Measurements from ENCODE around the gene LAMTOR4. TPM values are rescaled to one million over a fixed set of nuclear protein-coding genes. Genes with fewer than 3 reads are reported as not detected.
A peak's percentile ranks its signal among the peaks of the same experiment; 100 is the strongest.
"Not testable (repeated sequence)": the region's sequence is repeated elsewhere in the genome, so short reads cannot be mapped to it uniquely, and the experiment has no call there.

LAMTOR4 gene
- polyA plus RNA-seq, 1 donor, result 91.2 TPM

DNA sequence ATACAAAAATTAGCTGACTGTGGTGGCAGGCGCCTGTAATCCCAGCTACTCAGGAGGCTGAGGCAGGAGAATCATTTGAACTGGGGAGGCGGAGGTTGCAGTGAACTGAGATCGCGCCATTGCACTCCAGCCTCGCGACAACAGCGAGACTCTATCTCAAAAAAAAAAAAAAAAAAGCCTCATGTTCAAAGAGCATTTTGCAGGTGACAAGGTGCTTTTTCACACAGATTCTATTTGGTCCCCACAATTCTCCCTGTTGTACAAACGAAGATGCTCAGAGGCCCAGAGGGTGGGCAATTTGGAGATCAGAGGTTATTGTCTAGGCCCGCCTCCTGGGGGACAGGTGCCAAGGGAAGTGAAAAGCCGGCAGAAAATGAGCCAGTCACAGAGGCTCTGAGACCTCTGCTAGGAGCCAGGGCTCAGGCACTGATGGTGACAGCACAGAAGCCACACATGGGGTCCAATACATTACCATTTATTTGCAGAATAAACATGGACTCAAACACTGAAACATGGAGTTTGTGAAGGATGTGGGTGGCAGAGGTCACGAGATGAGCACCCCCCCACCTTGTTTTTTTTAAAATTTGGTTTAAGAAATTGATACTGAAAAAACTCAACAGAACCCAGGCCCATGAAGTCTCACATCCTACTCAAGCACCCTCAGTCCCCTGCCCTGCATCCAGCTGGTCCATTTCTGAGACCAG, 20.6 kb downstream of the LAMTOR4 start:
- no peak for DNase-seq

DNA sequence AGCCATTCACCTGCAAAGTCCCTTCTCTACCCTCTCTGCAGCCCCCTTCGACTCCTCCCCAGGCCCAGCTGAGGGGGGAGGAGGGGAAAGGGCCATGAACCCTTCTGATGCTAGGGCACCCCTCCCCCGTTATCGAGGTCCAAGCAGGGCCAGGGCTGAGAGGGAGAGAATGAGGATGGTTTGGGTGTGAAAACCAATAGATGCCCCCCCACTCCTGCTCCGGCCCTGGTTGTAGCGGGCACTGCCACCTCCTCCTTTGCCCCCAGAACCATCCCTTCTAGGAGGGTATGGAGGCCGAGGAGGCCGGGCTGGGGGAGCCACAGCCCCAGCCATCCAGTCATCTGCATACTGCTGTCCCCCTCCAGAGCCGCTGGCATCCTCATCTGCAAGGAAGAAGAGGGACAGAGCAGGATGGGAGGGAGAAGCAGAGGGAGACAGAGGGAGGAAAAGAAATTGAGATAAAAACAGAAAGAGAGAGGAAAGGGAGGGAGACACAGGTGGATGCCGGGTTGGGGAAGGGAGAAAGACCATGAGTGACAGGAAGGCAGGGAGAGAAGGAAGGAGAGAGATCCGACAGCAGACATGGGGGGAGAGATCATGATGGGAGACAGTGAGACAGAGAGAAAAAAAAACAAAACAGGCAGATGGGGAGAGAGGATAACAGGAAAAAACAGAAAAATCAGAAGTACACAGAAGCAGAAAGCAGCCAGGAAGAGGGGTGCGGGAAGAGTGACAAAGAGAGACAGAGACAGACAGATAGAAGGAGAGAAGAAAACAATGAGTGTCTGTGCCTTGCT, 21.6 kb downstream of the LAMTOR4 start:
- DNase-seq, result no peak

DNA sequence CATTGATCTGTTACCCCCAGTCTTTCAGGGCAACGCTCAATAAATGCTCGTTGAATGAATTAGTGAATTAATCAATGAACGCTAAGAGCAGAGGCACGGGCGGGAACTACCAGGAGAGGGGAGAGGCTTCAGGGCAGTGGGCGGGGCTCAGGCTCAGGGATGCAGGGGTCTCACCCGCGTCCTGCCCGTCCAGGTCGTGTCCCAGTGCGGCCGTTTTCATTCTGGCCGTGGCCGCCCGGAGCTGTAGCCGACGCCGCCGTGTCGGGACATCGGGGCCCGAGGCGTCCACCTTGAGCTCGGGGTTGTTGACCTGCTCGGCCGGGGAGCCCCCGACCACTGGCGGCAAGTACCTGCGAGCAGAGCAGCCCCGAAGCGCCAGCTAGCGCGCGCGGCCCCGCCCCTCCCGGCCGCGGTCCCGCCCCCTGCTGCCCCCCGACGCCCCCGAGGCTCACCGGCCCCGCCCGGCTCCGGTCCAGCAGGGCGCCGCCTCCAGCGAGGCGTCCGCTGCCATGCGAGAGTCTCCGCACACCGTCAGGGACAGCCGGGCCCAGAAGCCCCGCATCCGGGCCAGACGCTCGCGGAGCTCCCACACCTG, 22.5 kb downstream of the LAMTOR4 start:
- no peak for DNase-seq

DNA sequence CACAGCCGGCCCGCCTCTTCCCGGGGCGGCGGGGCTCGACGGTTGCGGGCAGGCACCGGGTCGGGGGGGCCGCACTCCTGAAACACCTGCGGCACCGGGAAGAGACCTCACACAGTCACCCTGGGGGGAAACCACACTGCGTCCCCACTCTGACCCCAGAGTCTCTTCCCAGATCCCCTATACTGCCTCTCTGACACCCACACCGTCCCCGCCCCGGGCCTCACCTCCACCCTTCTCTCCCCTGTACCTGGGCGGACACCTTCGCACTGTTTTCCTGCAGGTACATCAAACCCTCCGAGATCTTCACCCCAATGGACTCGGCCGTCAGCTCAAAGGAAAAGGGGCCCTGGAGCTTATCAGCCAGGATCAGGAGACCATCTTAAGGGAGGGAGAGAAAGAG, 23.1 kb downstream of the LAMTOR4 start:
- no peak for DNase-seq

DNA sequence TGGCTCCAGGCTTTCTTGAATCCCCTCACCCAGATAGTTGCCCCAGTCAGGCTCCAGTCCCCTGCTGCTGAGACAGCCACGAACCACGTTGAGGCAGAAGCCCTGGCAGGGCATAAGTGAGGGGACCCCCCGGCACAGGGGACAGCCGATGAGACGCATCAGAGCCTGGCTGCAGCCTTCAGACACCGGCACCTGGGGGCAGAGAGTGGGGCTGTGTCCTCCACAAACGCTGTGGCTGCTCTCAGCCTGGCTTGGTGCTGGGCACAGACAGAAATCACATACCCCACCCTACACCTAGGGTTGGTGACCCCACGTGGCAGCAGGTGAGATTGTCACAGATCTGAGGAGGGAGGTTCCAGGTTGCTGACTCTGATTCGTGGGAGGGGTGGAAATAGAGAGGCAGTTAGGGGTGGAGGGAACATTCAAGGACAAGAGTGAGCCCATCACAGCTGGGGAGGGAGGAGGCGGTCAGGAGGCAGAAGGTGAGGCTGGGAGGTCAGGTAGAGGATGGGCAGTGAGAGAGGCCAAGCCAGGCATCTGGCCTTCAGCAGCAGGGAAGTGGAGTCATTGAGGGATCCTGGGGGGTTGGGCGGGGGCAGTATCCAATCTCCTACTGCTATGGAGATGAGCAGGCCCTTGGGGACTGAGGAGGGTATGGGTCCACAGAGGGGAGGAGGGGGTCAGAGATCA, 25.2 kb downstream of the LAMTOR4 start:
- DNase-seq, result no peak

DNA sequence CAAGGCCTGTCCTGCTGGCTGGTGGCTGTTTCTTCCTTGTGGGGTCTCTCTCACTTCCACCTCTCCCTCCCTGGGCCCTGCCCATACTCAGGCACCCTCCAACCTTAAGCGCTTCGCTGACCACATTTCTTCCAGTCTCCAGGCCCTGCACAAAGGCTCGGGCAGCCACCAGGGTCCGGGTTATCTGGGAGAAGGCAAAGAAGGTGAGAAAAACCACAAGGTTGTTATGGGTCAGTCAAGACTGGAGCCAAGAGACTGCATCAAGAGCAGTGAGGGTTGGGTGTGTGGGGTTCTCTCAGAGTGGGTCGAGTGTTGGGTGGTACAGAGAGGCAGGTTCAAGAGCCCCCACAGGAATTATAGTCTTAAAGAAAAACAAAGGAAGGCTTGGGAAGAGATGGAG, 25.9 kb downstream of the LAMTOR4 start:
- no peak for DNase-seq

DNA sequence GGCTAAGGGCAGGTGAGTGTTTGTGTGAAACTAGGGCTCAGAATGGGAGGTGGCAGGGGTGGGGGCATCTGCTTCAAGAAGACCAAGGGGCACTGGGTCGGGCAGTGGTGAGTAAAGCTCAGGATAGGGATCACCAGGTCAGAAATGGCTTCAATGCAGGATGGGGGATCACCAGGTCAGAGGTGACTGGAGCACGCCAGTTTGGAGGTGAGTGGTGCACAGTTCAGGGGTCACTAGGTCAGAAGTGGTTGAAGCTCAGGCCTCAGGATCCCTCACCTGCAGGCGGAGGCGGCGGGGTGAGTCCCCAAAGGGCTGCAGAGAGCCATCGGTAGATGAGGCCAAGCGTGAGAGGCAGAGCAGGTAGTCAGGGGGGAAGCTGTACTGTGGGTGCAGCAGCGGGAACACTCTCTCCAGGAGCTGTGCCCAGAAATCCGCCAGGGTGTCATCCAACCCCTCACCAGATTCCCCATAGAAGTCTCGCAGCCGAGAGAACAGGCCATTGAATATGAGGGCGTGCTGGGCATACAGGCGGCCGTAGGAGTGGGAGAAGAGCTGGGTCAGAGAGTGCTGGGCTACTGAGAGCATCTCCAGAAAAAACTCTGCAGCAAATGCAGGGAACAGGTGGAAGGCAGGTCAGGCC, 26.7 kb downstream of the LAMTOR4 start:
- no peak for DNase-seq

DNA sequence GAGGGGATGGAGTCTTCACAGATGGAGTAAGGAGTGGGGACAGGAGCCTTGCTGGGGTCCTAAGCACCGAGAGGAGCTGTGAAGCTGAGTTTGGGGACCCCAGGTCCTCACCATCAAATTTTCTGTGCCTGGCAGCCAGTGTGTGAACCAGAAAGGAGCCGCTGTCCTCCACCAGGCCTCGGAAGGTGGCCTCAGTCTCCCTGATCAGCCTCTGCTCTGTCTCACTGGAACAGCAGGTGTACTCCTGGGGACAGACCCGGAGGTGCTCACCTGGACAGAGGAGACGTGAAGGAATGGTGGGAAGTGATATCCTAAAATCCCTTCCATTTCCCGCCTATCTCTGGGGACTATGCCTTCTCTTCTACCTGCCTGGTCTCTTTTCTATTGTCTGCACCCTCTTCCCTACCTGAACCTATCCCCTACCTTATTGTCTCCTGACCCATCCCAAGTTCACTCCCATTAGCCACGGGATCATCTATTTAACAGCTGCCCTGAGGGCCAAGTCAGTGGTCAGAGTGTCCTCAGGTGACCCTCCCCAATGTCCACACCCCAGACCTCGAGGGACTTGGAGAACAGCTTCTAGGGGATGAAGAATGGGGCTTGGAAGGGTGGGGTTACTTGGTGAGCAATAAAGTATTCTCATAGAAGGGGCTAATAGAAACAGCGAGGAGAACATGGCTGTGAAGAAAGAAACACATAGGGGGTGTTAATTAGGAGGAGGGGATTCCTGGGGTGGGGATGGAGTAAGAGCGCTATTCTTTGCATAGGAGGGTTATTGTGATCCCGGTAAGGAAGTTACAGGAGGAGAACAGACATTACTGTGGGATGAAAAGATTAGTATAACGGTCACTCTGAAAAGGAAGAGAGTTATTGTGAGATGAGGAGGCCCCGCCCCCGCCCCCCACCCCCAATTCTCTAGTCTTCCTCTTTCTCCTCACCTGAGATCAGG, 27.7 kb downstream of the LAMTOR4 start:
- DNase-seq, result no peak

DNA sequence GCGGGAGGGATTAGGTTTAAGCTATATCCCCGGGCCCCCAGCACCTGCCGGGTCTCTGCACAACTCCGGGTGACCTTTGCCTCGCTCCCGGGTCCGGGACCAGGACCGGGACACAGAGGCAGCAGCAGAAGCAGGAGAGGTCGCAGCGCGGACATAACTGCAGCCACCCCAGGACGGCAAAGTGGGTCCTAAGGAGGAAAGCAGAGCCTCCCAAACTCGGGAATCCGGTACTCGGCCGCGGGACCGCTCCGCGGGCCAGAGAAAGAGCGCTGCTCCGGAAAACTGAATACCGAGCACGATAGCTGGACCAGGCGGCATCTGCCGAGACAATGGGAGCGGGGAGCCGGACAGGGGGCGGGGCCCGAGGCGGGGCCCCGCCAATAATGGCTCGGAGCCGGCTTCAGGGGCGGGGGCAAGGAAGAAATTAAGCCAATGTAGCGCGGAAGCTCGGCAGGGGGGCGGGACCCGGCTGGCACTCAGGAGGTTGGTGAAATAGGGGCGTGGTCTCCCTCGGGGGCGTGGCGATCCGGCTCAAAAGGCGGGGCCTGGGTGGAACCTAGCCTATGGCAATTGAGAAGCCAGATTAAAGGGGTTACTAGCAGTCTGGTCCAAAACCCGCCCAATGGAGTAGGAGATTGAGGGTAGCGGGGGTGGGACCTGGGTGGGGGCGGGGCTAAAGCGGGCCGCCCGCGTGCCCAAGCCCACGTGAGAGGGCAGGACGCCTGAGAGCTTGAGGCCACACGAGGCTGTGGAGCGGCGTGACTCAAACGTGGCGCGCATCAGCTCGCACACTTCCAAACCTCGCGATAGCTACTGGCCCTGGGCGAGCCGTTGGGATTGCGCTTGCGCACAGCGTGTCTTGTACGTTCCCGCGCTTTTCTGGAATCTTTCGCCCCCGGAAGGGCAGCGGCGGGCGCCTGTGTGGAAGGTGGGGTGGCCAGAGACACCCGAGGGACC, 28.6 kb downstream of the LAMTOR4 start, which contains the start of the genes GPC2 and STAG3:
Gene GPC2 (minus strand): TSS at position 337 of the 957 bp plus-strand sequence. CDS start 182 bp downstream, at position 155.
Gene STAG3 (plus strand): TSS at position 874 of the 957 bp plus-strand sequence. CDS start 2,639 bp downstream, outside the sequence.
- DNase-seq, result peak; percentile 96

DNA sequence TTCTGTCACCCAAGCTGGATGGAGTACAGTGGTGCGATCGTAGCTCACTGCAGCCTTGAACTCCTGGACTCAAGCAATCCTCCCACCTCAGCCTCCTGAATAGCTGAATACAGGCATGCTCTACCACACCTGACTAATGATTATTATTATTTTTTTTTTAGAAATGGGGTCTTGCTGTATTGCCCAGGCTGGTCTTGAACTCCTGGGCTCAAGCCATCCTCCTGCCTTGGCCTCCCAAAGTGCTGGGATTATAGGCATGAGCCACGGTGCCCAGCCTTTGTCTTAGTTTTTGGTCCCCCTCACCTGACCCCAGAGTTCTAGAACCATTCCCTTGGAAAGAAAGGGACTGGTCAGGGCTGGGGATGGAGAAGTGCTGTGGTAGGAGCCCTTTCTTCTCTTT, 31.4 kb downstream of the LAMTOR4 start:
- not testable (repeated sequence) for DNase-seq

DNA sequence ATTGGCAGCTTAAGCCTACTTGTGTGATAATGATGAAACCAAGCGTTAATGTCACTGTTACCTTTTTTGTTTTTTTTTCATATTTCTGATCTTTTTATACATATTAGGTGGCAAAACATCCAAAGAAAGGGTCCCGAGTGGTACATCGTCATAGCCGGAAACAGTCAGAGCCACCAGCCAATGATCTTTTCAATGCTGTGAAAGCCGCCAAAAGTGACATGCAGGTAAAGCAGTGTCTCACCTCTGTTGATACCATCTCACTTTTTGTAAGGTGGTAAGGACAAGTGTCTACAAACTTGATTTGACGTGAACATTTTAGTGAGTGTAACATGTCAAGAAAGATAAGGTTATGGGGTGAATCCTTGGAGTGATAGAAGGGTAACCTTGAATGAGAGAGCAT, 33.9 kb downstream of the LAMTOR4 start:
- not testable (repeated sequence) for DNase-seq

DNA sequence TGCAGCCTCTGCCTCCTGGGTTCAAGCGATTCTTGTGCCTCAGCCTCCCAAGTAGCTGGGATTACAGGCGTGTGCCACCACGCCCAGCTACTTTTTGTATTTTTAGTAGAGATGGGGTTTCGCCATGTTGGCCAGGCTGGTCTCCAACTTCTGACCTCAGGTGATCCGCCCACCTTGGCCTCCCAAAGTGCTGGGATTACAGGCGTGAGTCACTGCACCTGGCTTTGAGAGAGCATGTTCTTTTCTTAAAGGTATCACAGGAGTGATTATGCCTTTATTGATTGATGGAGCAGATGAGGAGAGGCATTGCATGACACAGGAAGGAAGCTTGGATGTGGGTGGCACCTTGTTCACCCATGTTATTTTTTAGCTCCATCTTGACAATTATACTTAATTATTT, 34.4 kb downstream of the LAMTOR4 start:
- DNase-seq, result not testable (repeated sequence)

DNA sequence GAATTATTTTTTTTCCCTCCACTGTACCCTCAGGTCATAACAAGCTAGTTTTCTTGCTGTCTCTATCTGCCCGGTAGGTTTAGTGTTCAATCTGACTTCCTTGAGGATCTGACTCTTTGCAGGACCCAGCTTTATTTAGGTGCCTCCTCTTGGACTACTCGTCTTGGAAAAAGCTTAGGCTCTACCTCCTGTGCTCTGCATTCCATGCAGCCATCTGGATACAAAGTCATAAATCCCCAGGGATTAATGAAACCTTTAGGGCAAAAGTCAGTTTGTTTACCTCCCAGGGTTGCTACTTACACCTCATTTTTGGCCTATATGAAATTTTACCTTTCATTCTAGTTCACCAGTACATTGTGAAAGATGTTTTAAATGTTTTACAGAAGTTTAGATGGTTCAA, 37.0 kb downstream of the LAMTOR4 start:
- DNase-seq, result no peak

DNA sequence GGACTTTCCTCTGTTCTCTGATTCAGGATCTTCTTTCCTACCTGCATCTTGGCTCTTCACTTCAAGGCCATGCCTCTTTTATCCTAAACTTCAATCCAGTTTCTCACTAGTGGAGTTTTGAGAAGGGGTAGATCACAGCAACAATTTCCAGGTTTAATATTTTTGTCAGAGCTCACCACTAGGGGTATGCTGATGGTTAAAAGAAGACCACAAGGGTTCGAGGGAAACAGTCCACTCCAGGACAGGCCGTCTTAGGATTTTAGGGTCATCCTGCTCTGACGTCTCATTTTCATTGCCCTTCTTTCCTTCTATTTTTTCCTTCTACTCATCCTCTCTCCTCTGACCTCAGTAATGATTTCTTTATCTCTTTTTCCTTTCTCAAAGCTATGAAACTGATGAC, 40.3 kb downstream of the LAMTOR4 start:
- no peak for DNase-seq

DNA sequence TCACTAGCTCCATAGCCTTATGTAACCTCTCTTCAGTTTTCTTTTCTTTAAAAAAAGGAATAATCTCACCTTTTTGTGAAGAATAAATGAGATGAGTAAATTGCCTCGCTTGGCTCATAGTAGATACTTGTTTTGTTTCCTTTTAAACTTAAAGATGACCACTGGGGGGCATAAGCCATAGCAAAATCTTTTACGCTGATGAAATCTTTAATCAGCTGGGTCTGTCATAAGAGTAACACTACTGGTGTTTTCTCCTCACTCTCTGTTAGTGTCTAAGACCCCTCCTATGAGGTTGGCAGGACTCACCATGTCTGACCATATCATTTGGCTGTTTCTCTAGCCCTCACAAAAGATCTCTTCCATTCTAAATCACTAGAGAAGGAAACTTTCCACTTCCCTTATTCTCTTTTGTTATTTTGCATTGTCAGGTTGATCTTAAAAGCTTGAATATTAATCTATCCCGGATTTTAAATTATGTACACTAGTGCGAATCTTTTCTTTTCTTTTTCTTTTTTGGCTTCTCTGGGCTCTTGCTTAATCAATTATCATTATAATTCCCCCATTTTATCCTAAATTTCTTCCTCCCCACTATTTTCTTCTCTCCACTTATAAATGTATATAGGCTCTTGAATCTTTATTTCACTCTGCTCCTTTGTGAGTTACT, 41.5 kb downstream of the LAMTOR4 start:
- DNase-seq, result no peak

DNA sequence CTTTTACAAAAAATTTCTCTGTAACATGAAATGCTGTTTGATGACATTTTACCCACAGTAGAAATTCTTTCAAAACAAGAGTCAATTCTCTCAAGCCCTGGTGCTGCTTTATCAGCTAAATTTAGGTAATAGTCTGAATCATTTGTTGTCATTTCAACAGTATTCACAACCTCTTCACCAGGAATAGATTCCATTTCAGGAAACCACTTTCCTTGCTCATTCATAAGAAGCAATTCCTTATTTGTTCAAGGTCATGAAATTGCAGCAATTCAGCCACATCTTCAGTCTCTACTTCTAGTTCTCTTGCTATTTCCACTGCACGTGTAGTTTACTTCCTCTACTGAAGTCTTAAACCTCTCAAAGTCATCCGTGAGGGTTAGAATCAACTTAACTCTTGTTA, 43.1 kb downstream of the LAMTOR4 start:
- DNase-seq, result no peak

DNA sequence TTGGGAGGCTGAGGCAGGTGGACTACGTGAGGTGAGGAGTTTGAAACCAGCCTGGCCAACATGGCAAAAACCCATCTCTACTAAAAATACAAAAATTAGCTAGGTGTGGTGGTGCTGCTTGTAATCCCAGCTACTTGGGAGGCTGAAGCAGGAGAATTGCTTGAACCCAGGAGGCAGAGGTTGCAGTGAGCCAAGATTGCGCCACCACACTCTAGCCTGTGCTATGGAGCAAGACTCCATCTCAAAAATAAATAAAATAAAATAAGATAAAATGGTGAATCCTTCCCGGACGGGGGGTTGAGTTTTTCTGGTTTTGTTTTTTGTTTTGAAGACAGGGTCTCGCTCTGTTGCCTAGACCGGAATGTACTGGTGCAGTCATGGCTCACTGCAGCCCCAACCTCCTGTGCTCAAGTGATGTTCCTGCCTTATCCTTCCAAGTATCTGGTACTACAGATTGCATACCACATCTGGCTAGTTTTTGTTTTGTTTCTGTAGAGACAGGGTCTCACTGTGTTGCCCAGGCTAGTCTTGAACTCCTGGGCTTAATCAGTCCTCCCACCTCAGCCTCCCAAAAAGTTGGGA, 43.7 kb downstream of the LAMTOR4 start:
- not testable (repeated sequence) for DNase-seq

DNA sequence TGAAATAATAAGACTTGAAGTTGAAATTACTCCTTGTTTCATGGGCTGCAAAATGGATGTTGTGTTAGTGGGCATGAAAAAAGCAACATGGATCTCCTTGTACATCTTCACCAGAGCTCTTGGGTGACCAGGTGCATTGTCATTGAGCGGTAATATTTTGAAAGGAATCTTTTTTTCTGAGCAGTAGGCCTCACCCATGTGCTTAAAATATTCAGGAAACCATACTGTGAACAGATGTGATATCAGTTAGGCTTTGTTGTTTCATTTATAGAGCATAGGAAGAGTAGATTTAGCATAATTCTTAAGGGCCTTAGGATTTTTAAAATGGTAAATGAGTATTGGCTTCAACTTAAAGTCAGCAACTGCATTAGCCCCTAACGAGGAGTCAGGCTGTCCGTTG, 44.3 kb downstream of the LAMTOR4 start:
- no peak for DNase-seq

Data from left kidney (tissue), 2 donors.